ENCODE measurements around the gene SCYL1. TPM values are rescaled to one million over a fixed set of nuclear protein-coding genes. Genes with fewer than 3 reads are reported as not detected.
"Not testable (repeated sequence)": the region's sequence is repeated elsewhere in the genome, so short reads cannot be mapped to it uniquely, and the experiment has no call there.

The SCYL1 gene
- total RNA-seq, 2 donors from 2014 or later, result 62.9 to 67.4 TPM

- peaks cover 33% of the 10 kb centered on the region for H3K36me3 Mint-ChIP-seq (ENCODE audit: low read depth)
- peak overlapping the region; percentile 97 for H3K4me3 ChIP-seq (ENCODE audit: low read length)
- H3K9ac ChIP-seq (ENCODE audit: extremely low read depth, low read length, poor library complexity, severe bottlenecking), result peak overlapping the region; percentile 100
- H3K9me3 Mint-ChIP-seq, result no peaks in the 10 kb centered on the region
- no peak overlapping the region for H3K4me3 Mint-ChIP-seq
- no peaks in the 10 kb centered on the region for H3K4me1 ChIP-seq (ENCODE audit: control insufficient read depth, insufficient read depth, low read length)
- no peaks in the 10 kb centered on the region for H3K27me3 ChIP-seq (ENCODE audit: control insufficient read depth, insufficient read depth, low read length, poor library complexity, severe bottlenecking)
- WGBS, 2 experiments (ENCODE audit: insufficient coverage in 1 of 2, insufficient read length in 1 of 2), result 83 to 92% methylated on average over 6 to 12 of the region's 12 CpGs
- peak; percentile 58 for DNase-seq
- no peaks in the 10 kb centered on the region for H3K9me3 ChIP-seq (ENCODE audit: control insufficient read depth, low read length)
- peaks cover 29% of the 10 kb centered on the region for H3K4me1 Mint-ChIP-seq
- no peaks in the 10 kb centered on the region for H3K27me3 Mint-ChIP-seq (ENCODE audit: insufficient read depth)
- peaks cover 59% of the 10 kb centered on the region for H3K36me3 ChIP-seq (ENCODE audit: control insufficient read depth, insufficient read depth, low read length)
- H3K27ac ChIP-seq (ENCODE audit: low read depth, low read length), result peak overlapping the region; percentile 0
- TF ChIP-seq CTCF (conservative IDR thresholded peaks at IDR 0.05), result no peak
- H3K27ac Mint-ChIP-seq, result peak overlapping the region; percentile 80
These were observed 19.2 kb upstream of the SCYL1 start for GRCh38 chr11:65505466-65506289.

- Histone ChIP-seq H3K27ac (ENCODE audit: low read depth, low read length) (peak overlapping the region; percentile 17), H3K4me1 (ENCODE audit: control insufficient read depth, insufficient read depth, low read length) (no peaks in the 10 kb centered on the region), H3K9me3 (ENCODE audit: control insufficient read depth, low read length) (no peaks in the 10 kb centered on the region), H3K9ac (ENCODE audit: extremely low read depth, low read length, poor library complexity, severe bottlenecking) (peak overlapping the region; percentile 100), H3K27me3 (ENCODE audit: control insufficient read depth, insufficient read depth, low read length, poor library complexity, severe bottlenecking) (no peaks in the 10 kb centered on the region), H3K4me3 (ENCODE audit: low read length) (peak overlapping the region; percentile 97), H3K36me3 (ENCODE audit: control insufficient read depth, insufficient read depth, low read length) (peaks cover 52% of the 10 kb centered on the region)
- 67 to 88% methylated on average over 1 to 3 of the region's 4 CpGs for WGBS, 2 experiments (ENCODE audit: insufficient coverage in 1 of 2, insufficient read length in 1 of 2)
- no peak for TF ChIP-seq CTCF (conservative IDR thresholded peaks at IDR 0.05)
- Mint-ChIP-seq H3K4me3 (no peak overlapping the region), H3K27me3 (ENCODE audit: insufficient read depth) (no peaks in the 10 kb centered on the region), H3K9me3 (no peaks in the 10 kb centered on the region), H3K27ac (peak overlapping the region; percentile 80), H3K4me1 (peaks cover 29% of the 10 kb centered on the region), H3K36me3 (ENCODE audit: low read depth) (peaks cover 33% of the 10 kb centered on the region)
- DNase-seq, result no peak
These were observed 18.6 kb upstream of the SCYL1 start for GRCh38 chr11:65506290-65506771.

GRCh38 chr11:65506772-65507505 is 17.9 kb upstream of the SCYL1 start:
- H3K36me3 ChIP-seq (ENCODE audit: control insufficient read depth, insufficient read depth, low read length), result peaks cover 46% of the 10 kb centered on the region
- Mint-ChIP-seq H3K4me3 (no peak overlapping the region), H3K27ac (peak overlapping the region; percentile 80), H3K9me3 (no peaks in the 10 kb centered on the region), H3K36me3 (ENCODE audit: low read depth) (peaks cover 33% of the 10 kb centered on the region), H3K4me1 (peaks cover 29% of the 10 kb centered on the region), H3K27me3 (ENCODE audit: insufficient read depth) (no peaks in the 10 kb centered on the region)
- no peaks in the 10 kb centered on the region for H3K9me3 ChIP-seq (ENCODE audit: control insufficient read depth, low read length)
- DNase-seq, result peak; percentile 84
- no peaks in the 10 kb centered on the region for H3K4me1 ChIP-seq (ENCODE audit: control insufficient read depth, insufficient read depth, low read length)
- peak overlapping the region; percentile 100 for H3K9ac ChIP-seq (ENCODE audit: extremely low read depth, low read length, poor library complexity, severe bottlenecking)
- H3K4me3 ChIP-seq (ENCODE audit: low read length), result peak overlapping the region; percentile 97
- H3K27ac ChIP-seq (ENCODE audit: low read depth, low read length), result peak overlapping the region; percentile 17
- TF ChIP-seq CTCF (conservative IDR thresholded peaks at IDR 0.05), result no peak
- no peaks in the 10 kb centered on the region for H3K27me3 ChIP-seq (ENCODE audit: control insufficient read depth, insufficient read depth, low read length, poor library complexity, severe bottlenecking)
- 58 to 80% methylated on average over 5 to 7 of the region's 7 CpGs for WGBS, 2 experiments (ENCODE audit: insufficient coverage in 1 of 2, insufficient read length in 1 of 2)

- H3K9me3 ChIP-seq (ENCODE audit: control insufficient read depth, low read length); H3K4me3 ChIP-seq (ENCODE audit: low read length); H3K9me3 Mint-ChIP-seq; H3K27ac Mint-ChIP-seq; H3K36me3 Mint-ChIP-seq (ENCODE audit: low read depth); H3K4me1 Mint-ChIP-seq; H3K27me3 Mint-ChIP-seq (ENCODE audit: insufficient read depth); H3K4me3 Mint-ChIP-seq; H3K4me1 ChIP-seq (ENCODE audit: control insufficient read depth, insufficient read depth, low read length); DNase-seq; H3K9ac ChIP-seq (ENCODE audit: extremely low read depth, low read length, poor library complexity, severe bottlenecking); H3K36me3 ChIP-seq (ENCODE audit: control insufficient read depth, insufficient read depth, low read length); H3K27ac ChIP-seq (ENCODE audit: low read depth, low read length); H3K27me3 ChIP-seq (ENCODE audit: control insufficient read depth, insufficient read depth, low read length, poor library complexity, severe bottlenecking): not testable (repeated sequence)
- WGBS, 2 experiments (ENCODE audit: insufficient coverage in 1 of 2, insufficient read length in 1 of 2), result 75 to 91% methylated on average over 3 of the region's 3 CpGs
These were observed 12.6 kb upstream of the SCYL1 start for GRCh38 chr11:65512311-65512710.
